CD14-positive monocyte (primary cell): Measurements from ENCODE around the gene PTAFR. TPM values are rescaled to one million over a fixed set of nuclear protein-coding genes. Genes with fewer than 3 reads are reported as not detected.

Experiments used
- DNase-seq, 3 donors: peaks; one replicate each; pipeline ENCODE4 v3.0.0-alpha.2; 2011 to 2022
- H2AFZ ChIP-seq: 2 replicates; pipeline ENCODE4 v1.6.0; 2012; ENCODE audit warnings: mild to moderate bottlenecking, low read depth, low read length, inconsistent platforms; ENCODE audit not compliant: insufficient read depth, poor library complexity, severe bottlenecking
- H3K27ac ChIP-seq, 2 donors: 1 replicate in 1 of 2; 2 replicates in 1 of 2; pipeline ENCODE4 v1.5.1; 2012 to 2013; ENCODE audit warnings: low read length in 2 of 2, control low read depth in 1 of 2, inconsistent platforms in 1 of 2, low read depth in 1 of 2, mild to moderate bottlenecking in 1 of 2
- H3K27me3 ChIP-seq, 2 donors: one replicate each; pipeline versions ENCODE4 v1.6.0 to v1.6.1; 2011 to 2013; ENCODE audit warnings: low read length in 2 of 2; ENCODE audit not compliant: control insufficient read depth in 2 of 2, insufficient read depth in 2 of 2
- H3K36me3 ChIP-seq, 2 donors: replicated peaks in 1 of 2; 1 replicate in 1 of 2; 2 replicates in 1 of 2; pipeline versions ENCODE4 v1.5.1 to v1.6.1; 2012 to 2013; ENCODE audit warnings: low read length in 2 of 2, control low read depth in 1 of 2, inconsistent platforms in 1 of 2, mild to moderate bottlenecking in 1 of 2; ENCODE audit not compliant: insufficient read depth in 2 of 2, control insufficient read depth in 1 of 2
- H3K4me1 ChIP-seq, 2 donors: 1 replicate in 1 of 2; 2 replicates in 1 of 2; pipeline versions ENCODE4 v1.5.1 to v1.6.1; 2012 to 2013; ENCODE audit warnings: low read length in 2 of 2, control low read depth in 1 of 2, inconsistent platforms in 1 of 2, mild to moderate bottlenecking in 1 of 2, moderate library complexity in 1 of 2; ENCODE audit not compliant: insufficient read depth in 2 of 2, control insufficient read depth in 1 of 2
- H3K4me2 ChIP-seq: replicated peaks from 2 replicates; pipeline ENCODE3; 2012; ENCODE audit warnings: low read length, moderate library complexity, mild to moderate bottlenecking; ENCODE audit not compliant: poor library complexity, severe bottlenecking; ENCODE audit errors: extremely low read depth
- H3K4me3 ChIP-seq, 3 experiments: fragments of 200-600 bp in 1 of 3; sonication (generic) in 1 of 3; replicated peaks in 1 of 3; 1 replicate in 2 of 3; 2 replicates in 1 of 3; pipeline ENCODE4 v1.5.1; 2011 to 2013; ENCODE audit warnings: low read length in 3 of 3, mild to moderate bottlenecking in 3 of 3, control low read depth in 2 of 3, low read depth in 2 of 3, inconsistent platforms in 1 of 3, moderate library complexity in 1 of 3
- H3K79me2 ChIP-seq: 2 replicates; pipeline ENCODE4 v1.6.0; 2012; ENCODE audit warnings: mild to moderate bottlenecking, control low read depth, inconsistent platforms, low read length, moderate library complexity; ENCODE audit not compliant: insufficient read depth
- H3K9ac ChIP-seq: 2 replicates; pipeline ENCODE4 v1.6.0; 2017; ENCODE audit warnings: low read length, mild to moderate bottlenecking; ENCODE audit not compliant: insufficient read depth, poor library complexity, severe bottlenecking
- H3K9me3 ChIP-seq, 2 donors: replicated peaks in 1 of 2; 1 replicate in 1 of 2; 2 replicates in 1 of 2; pipeline versions ENCODE4 v1.5.1 to v1.6.1; 2012 to 2013; ENCODE audit warnings: low read length in 2 of 2, control low read depth in 1 of 2; ENCODE audit not compliant: control insufficient read depth in 1 of 2, insufficient read depth in 1 of 2
- H4K20me1 ChIP-seq: 2 replicates; pipeline ENCODE4 v1.6.0; 2012; ENCODE audit warnings: mild to moderate bottlenecking, low read length, control low read depth, moderate library complexity; ENCODE audit not compliant: insufficient read depth
- H3K27ac Mint-ChIP-seq, 7 donors: one replicate each; pipeline ENCODE4 v1.8.0; 2020; ENCODE audit warnings: mild to moderate bottlenecking in 7 of 7, mixed read lengths in 7 of 7, moderate library complexity in 6 of 7, inconsistent platforms in 2 of 7
- H3K27me3 Mint-ChIP-seq, 3 donors: one replicate each; pipeline ENCODE4 v1.8.0; 2021 to 2022; ENCODE audit warnings: low read depth in 3 of 3, mild to moderate bottlenecking in 3 of 3, mixed read lengths in 3 of 3, moderate library complexity in 3 of 3, inconsistent platforms in 1 of 3
- H3K36me3 Mint-ChIP-seq, 2 donors: one replicate each; pipeline ENCODE4 v1.8.0; 2020; ENCODE audit warnings: mixed read lengths in 2 of 2, inconsistent platforms in 1 of 2, mild to moderate bottlenecking in 1 of 2
- H3K4me1 Mint-ChIP-seq: one replicate; pipeline ENCODE4 v1.8.0; 2020; ENCODE audit warnings: mild to moderate bottlenecking, mixed read lengths
- H3K4me3 Mint-ChIP-seq, 2 donors: one replicate each; pipeline ENCODE4 v1.8.0; 2020; ENCODE audit warnings: mild to moderate bottlenecking in 2 of 2, mixed read lengths in 2 of 2, moderate library complexity in 1 of 2
- H3K9me3 Mint-ChIP-seq, 7 donors: one replicate each; pipeline ENCODE4 v1.8.0; 2020 to 2022; ENCODE audit warnings: mixed read lengths in 7 of 7, mild to moderate bottlenecking in 6 of 7, moderate library complexity in 6 of 7, inconsistent platforms in 2 of 7
- CTCF ChIP-seq: fragments of 200-600 bp; IDR thresholded peaks from one replicate; pipeline ENCODE4 v1.8.0; 2022; ENCODE audit warnings: antibody characterized with exemption, mild to moderate bottlenecking
- WGBS: methylation state at CpG from one replicate; pipeline ENCODE4 v1.1.5; 2013; ENCODE audit warnings: missing lambda C conversion rate; ENCODE audit not compliant: insufficient coverage; 5-methylcytosine and 5-hydroxymethylcytosine counted together
- intact Hi-C, 2 donors: fragments of 100-400 bp; cut with micrococcal nuclease; formaldehyde crosslinking; loops; one replicate each; pipeline versions ENCODE4 v1.15.0 to v1.15.1; 2023
- polyA plus RNA-seq, 3 donors: library from polyadenylated mRNA; depleted of rRNA in 1 of 3; unstranded in 2 of 3; stranded (reverse) in 1 of 3; fragments of 300-500 nt in 2 of 3; fragments of >200 nt in 1 of 3; fragmentation: Illumina TruSeq in 2 of 3; gene quantifications; 1 replicate in 2 of 3; 2 replicates in 1 of 3; pipeline ENCODE4 v1.2.3, GENCODE V29; 2012 to 2021

The PTAFR gene
- polyA plus RNA-seq, 3 donors, result 115 to 347 (median 331) TPM

GRCh38 chr1:28194326-28195035, 18.0 kb upstream of the PTAFR start:
- Mint-ChIP-seq H3K9me3 (no peaks in the 10 kb centered on the region), H3K4me1 (peaks cover 28% of the 10 kb centered on the region), H3K27me3 (peaks cover 1 to 5% (median 2%) of the 10 kb centered on the region in 3 donors), H3K4me3 (no peak overlapping the region), H3K27ac (peak overlapping the region in 1 of 7 donors; percentile 14), H3K36me3 (peaks cover 32 to 49% of the 10 kb centered on the region in 2 donors)
- Histone ChIP-seq H3K9ac (no peak overlapping the region), H2AFZ (no peak overlapping the region), H3K9me3 (no peaks in the 10 kb centered on the region), H3K79me2 (no peaks in the 10 kb centered on the region), H3K4me2 (no peak overlapping the region), H3K27ac (no peak overlapping the region), H3K27me3 (no peaks in the 10 kb centered on the region), H3K4me1 (peaks cover 19 to 25% of the 10 kb centered on the region in 2 donors), H3K36me3 (peaks cover 10 to 30% of the 10 kb centered on the region in 2 donors), H4K20me1 (no peaks in the 10 kb centered on the region), H3K4me3 (no peak overlapping the region)
- TF ChIP-seq CTCF, result no peak
- intact Hi-C loops, result no loop called here
- WGBS, result 96% methylated on average over 6 of the region's 8 CpGs
- no peak for DNase-seq

- no peak overlapping the region for H3K4me3 Mint-ChIP-seq
- no peak for DNase-seq
- Histone ChIP-seq H4K20me1 (no peaks in the 10 kb centered on the region), H3K4me3 (no peak overlapping the region), H3K36me3 (peaks cover 3 to 22% of the 10 kb centered on the region in 2 donors), H3K27ac (no peak overlapping the region), H3K9ac (no peak overlapping the region), H3K79me2 (no peaks in the 10 kb centered on the region), H3K9me3 (no peaks in the 10 kb centered on the region), H3K4me1 (peaks cover 19 to 25% of the 10 kb centered on the region in 2 donors), H3K27me3 (no peaks in the 10 kb centered on the region), H2AFZ (no peak overlapping the region), H3K4me2 (no peak overlapping the region)
- intact Hi-C loops, result no loop called here
- peaks cover 24 to 42% of the 10 kb centered on the region in 2 donors for H3K36me3 Mint-ChIP-seq
- no peaks in the 10 kb centered on the region for H3K9me3 Mint-ChIP-seq
- peaks cover 28% of the 10 kb centered on the region for H3K4me1 Mint-ChIP-seq
- 100% methylated on average over 3 of the region's 8 CpGs for WGBS
- TF ChIP-seq CTCF, result no peak
- H3K27me3 Mint-ChIP-seq, result peaks cover 1 to 5% (median 2%) of the 10 kb centered on the region in 3 donors
- peak overlapping the region in 1 of 7 donors; percentile 64 for H3K27ac Mint-ChIP-seq
These were observed 17.2 kb upstream of the PTAFR start for GRCh38 chr1:28193701-28194161.
